ENCODE measurements around the gene ARHGEF39.

DNA sequence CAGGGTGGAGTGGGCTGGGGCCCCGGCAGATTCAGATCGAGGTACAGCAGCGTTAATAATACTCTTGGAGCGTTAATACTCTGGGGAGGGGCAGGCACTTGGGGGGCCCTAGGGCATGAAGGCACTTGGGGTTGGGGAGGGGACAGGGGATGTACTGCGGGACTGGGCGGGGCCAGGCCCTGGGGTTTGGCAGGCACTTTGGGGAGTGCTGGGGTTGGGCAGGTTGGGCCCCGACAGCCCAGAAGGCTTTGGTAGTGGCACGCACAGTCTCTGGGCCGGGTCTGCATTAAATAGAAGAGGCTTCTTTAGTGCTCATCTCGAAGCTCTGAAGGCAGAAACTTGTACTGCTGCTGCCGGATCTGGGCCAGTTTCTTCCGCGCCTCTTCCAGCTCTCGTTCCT lies 32.5 kb upstream of the ARHGEF39 start:
- TF ChIP-seq, protein P1, sequence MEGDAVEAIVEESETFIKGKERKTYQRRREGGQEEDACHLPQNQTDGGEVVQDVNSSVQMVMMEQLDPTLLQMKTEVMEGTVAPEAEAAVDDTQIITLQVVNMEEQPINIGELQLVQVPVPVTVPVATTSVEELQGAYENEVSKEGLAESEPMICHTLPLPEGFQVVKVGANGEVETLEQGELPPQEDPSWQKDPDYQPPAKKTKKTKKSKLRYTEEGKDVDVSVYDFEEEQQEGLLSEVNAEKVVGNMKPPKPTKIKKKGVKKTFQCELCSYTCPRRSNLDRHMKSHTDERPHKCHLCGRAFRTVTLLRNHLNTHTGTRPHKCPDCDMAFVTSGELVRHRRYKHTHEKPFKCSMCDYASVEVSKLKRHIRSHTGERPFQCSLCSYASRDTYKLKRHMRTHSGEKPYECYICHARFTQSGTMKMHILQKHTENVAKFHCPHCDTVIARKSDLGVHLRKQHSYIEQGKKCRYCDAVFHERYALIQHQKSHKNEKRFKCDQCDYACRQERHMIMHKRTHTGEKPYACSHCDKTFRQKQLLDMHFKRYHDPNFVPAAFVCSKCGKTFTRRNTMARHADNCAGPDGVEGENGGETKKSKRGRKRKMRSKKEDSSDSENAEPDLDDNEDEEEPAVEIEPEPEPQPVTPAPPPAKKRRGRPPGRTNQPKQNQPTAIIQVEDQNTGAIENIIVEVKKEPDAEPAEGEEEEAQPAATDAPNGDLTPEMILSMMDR (IDR thresholded peaks at IDR 0.05; ENCODE audit: poor library complexity) = no peak
- no peak for TF ChIP-seq EZH2 (IDR thresholded peaks at IDR 0.05; ENCODE audit: borderline replicate concordance)
- no peak for TF ChIP-seq EZH2phosphoT487 (IDR thresholded peaks at IDR 0.05; ENCODE audit: low read depth, severe bottlenecking, unreplicated experiment)

Measured in hepatocyte (in vitro differentiated cells).